ENCODE data around the gene STS.
"Not testable (repeated sequence)": the region's sequence is repeated elsewhere in the genome, so short reads cannot be mapped to it uniquely, and the experiment has no call there.

The STS gene

GRCh38 chrX:7139202-7140081 lies 8.1 kb upstream of the STS start:
- DNase-seq = no peak

- no peak for DNase-seq
Observed at GRCh38 chrX:7143076-7143475, 4.4 kb upstream of the STS start.

GRCh38 chrX:7143941-7144525 lies 3.5 kb upstream of the STS start:
- DNase-seq = no peak

GRCh38 chrX:7145454-7145853 lies 2.1 kb upstream of the STS start:
- DNase-seq = no peak

GRCh38 chrX:7146020-7146702 lies 1.4 kb upstream of the STS start:
- DNase-seq = no peak

- no peak for DNase-seq
Observed at GRCh38 chrX:7146703-7147412, 654 bp upstream of the STS start.

- DNase-seq = peak; percentile 72 to 78
Observed at GRCh38 chrX:7147978-7148854, 704 bp downstream of the STS start, which contains the start of gene PUDP. Gene PUDP (minus strand): TSS chrX:7148153. CDS start chrX:7148113, 40 bp downstream.

- no peak for DNase-seq
Observed at GRCh38 chrX:7149411-7149810, 1.9 kb downstream of the STS start.

GRCh38 chrX:7153231-7153630 lies 5.7 kb downstream of the STS start:
- no peak for DNase-seq

GRCh38 chrX:7154041-7154597 lies 6.6 kb downstream of the STS start:
- DNase-seq = no peak

GRCh38 chrX:7155163-7155562 lies 7.7 kb downstream of the STS start:
- DNase-seq = no peak

GRCh38 chrX:7156879-7157278 lies 9.4 kb downstream of the STS start:
- no peak for DNase-seq

GRCh38 chrX:7158468-7158990 lies 11.0 kb downstream of the STS start:
- DNase-seq = no peak

- no peak for DNase-seq
Observed at GRCh38 chrX:7159149-7159861, 11.8 kb downstream of the STS start.

GRCh38 chrX:7163146-7163677 lies 15.7 kb downstream of the STS start:
- DNase-seq = no peak

GRCh38 chrX:7164174-7164573 lies 16.7 kb downstream of the STS start:
- no peak for DNase-seq

GRCh38 chrX:7168371-7168770 lies 20.9 kb downstream of the STS start:
- no peak for DNase-seq

GRCh38 chrX:7169627-7170026 lies 22.1 kb downstream of the STS start:
- no peak for DNase-seq

- peak; percentile 13 to 16 for DNase-seq
Observed at GRCh38 chrX:7170898-7171297, 23.4 kb downstream of the STS start.

- DNase-seq = not testable (repeated sequence)
Observed at GRCh38 chrX:7178859-7179258, 31.3 kb downstream of the STS start.

- no peak for DNase-seq
Observed at GRCh38 chrX:7179446-7179845, 31.9 kb downstream of the STS start.
